Right lobe of liver (tissue), 4 donors: ENCODE data around the gene SLC16A4.

Source experiments
- POLR2A ChIP-seq: fragments of 450-650 bp; IDR thresholded peaks from one replicate; pipeline ENCODE4 v1.6.1; 2017; ENCODE audit warnings: antibody characterized with exemption, mild to moderate bottlenecking
- TF ChIP-seq, protein P1 (sequence below), 4 donors: fragments of 200-600 bp in 3 of 4; fragments of 450-650 bp in 1 of 4; IDR thresholded peaks; one replicate each; pipeline versions ENCODE4 v1.5.1 to v1.8.0; 2016 to 2022; ENCODE audit warnings: antibody characterized with exemption in 4 of 4, mild to moderate bottlenecking in 2 of 4
- donor health status: DM: no; HTN: no; CAD: no.
- donor health status: DM: no; HTN: no; CAD: no.
- donor health status: DM: no; HTN: yes; CAD: no.

DNA sequence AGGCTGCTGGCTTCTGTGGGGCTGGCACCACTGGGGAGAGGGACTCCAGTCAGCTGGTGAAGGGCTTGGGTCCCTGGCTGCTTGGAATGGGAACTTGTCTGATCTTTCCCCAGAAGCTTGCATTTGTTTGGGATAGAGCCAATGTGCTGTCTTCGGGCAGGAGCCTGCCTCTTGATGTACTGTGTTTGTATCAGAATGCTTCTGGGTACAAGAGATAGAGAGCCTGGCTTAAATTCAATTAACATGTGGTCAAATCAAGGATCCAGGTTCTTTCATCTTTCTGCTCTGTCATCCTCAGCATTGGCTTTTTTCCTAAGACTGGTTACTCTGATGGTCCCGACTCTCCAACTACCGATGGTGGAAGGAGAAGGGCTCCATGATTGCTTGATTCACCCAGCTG is 44.1 kb upstream of the SLC16A4 start:
- TF ChIP-seq POLR2A = no peak
- TF ChIP-seq, protein P1, sequence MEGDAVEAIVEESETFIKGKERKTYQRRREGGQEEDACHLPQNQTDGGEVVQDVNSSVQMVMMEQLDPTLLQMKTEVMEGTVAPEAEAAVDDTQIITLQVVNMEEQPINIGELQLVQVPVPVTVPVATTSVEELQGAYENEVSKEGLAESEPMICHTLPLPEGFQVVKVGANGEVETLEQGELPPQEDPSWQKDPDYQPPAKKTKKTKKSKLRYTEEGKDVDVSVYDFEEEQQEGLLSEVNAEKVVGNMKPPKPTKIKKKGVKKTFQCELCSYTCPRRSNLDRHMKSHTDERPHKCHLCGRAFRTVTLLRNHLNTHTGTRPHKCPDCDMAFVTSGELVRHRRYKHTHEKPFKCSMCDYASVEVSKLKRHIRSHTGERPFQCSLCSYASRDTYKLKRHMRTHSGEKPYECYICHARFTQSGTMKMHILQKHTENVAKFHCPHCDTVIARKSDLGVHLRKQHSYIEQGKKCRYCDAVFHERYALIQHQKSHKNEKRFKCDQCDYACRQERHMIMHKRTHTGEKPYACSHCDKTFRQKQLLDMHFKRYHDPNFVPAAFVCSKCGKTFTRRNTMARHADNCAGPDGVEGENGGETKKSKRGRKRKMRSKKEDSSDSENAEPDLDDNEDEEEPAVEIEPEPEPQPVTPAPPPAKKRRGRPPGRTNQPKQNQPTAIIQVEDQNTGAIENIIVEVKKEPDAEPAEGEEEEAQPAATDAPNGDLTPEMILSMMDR (IDR thresholded peaks at IDR 0.05) = no peak
